GM12891 (cell line): ENCODE measurements around the gene AFAP1L2.

Experiments
- DNase-seq: peaks from one replicate; pipeline ENCODE4 v3.0.0; 2011; ENCODE audit warnings: low spot score; ENCODE audit not compliant: insufficient read length
- FAIRE-seq: peaks from 2 replicates; lab custom pipeline; 2011; peaks lifted over from hg19 to GRCh38; lab: Jason Lieb, UNC
- PAX5 ChIP-seq: IDR thresholded peaks from 2 replicates; pipeline ENCODE4 v1.6.1; 2011; ENCODE audit warnings: low read length, moderate library complexity, mild to moderate bottlenecking; ENCODE audit not compliant: insufficient read depth, severe bottlenecking
- POLR2A ChIP-seq: IDR thresholded peaks from 2 replicates; pipeline ENCODE4 v1.6.1; 2011; ENCODE audit warnings: low read depth, low read length, control low read depth
- POLR2AphosphoS5 ChIP-seq: IDR thresholded peaks from 2 replicates; pipeline ENCODE4 v1.6.1; 2011; ENCODE audit warnings: low read depth, low read length, control low read depth
- POU2F2 ChIP-seq: IDR thresholded peaks from 2 replicates; pipeline ENCODE4 v1.6.1; 2011; ENCODE audit warnings: low read depth, mild to moderate bottlenecking, control low read depth, low read length, moderate library complexity
- SPI1 ChIP-seq: IDR thresholded peaks from 2 replicates; pipeline ENCODE4 v1.6.1; 2011; ENCODE audit warnings: low read depth, low read length, control low read depth
- TAF1 ChIP-seq: IDR thresholded peaks from 2 replicates; pipeline ENCODE4 v1.6.1; 2011; ENCODE audit warnings: low read depth, low read length, control low read depth

The AFAP1L2 gene

GRCh38 chr10:114370199-114370598 lies 34.1 kb downstream of the AFAP1L2 start:
- no peak for DNase-seq
- no peak for FAIRE-seq

GRCh38 chr10:114368057-114368391 lies 36.3 kb downstream of the AFAP1L2 start:
- FAIRE-seq (no peak), DNase-seq (no peak)
- TF ChIP-seq POLR2AphosphoS5, result no peak
- no peak for TF ChIP-seq TAF1
- TF ChIP-seq POLR2A, result no peak

More at GRCh38 chr10:114370199-114370598, 34.1 kb downstream of the AFAP1L2 start:
- TF ChIP-seq PAX5, result no peak
- no peak for TF ChIP-seq TAF1
- TF ChIP-seq POLR2AphosphoS5, result no peak
- TF ChIP-seq POU2F2, result no peak
- TF ChIP-seq POLR2A, result no peak
- no peak for TF ChIP-seq SPI1

- DNase-seq, result no peak
- FAIRE-seq, result no peak
- TF ChIP-seq POLR2AphosphoS5, result no peak
- TF ChIP-seq POU2F2, result no peak
- TF ChIP-seq PAX5, result no peak
- no peak for TF ChIP-seq POLR2A
- no peak for TF ChIP-seq SPI1
- no peak for TF ChIP-seq TAF1
These were observed 36.8 kb downstream of the AFAP1L2 start for GRCh38 chr10:114367351-114368056.

DNA sequence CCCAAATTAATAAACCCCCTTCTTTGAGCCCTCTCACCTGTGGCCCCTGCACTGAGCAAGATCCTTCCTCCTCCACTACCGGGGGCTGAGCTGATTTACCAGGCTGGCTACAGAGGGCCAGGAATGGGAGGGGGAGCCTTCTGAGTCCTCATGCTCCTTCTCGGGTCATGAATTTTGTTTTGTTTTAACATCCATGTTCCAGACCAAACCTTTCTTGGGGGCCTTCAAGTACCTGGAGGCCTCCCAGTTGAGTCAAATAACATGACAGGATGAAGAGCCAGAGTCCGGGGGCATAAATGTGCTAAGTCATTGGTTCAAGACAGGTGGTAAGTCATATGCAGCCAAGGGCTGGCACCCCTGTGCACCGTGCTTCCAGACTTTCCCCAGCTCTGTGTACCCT lies 39.6 kb downstream of the AFAP1L2 start:
- TF ChIP-seq POLR2AphosphoS5, result no peak
- TF ChIP-seq PAX5, result no peak
- no peak for TF ChIP-seq TAF1
- TF ChIP-seq POLR2A, result no peak
- TF ChIP-seq SPI1, result no peak
- no peak for TF ChIP-seq POU2F2
- FAIRE-seq (no peak), DNase-seq (no peak)

- FAIRE-seq (no peak), DNase-seq (no peak)
- TF ChIP-seq POLR2AphosphoS5 (no peak), POU2F2 (no peak), POLR2A (no peak), PAX5 (no peak), TAF1 (no peak), SPI1 (no peak)
These were observed 40.4 kb downstream of the AFAP1L2 start for GRCh38 chr10:114363745-114364454.

GRCh38 chr10:114362826-114363355 lies 41.4 kb downstream of the AFAP1L2 start:
- TF ChIP-seq SPI1 (no peak), POLR2AphosphoS5 (no peak), TAF1 (no peak), POU2F2 (no peak), POLR2A (no peak), PAX5 (no peak)
- no peak for FAIRE-seq
- DNase-seq, result no peak

- TF ChIP-seq POLR2AphosphoS5 (no peak), PAX5 (no peak), POU2F2 (no peak), SPI1 (no peak), POLR2A (no peak), TAF1 (no peak)
These were observed 44.4 kb downstream of the AFAP1L2 start for GRCh38 chr10:114359953-114360345.

DNA sequence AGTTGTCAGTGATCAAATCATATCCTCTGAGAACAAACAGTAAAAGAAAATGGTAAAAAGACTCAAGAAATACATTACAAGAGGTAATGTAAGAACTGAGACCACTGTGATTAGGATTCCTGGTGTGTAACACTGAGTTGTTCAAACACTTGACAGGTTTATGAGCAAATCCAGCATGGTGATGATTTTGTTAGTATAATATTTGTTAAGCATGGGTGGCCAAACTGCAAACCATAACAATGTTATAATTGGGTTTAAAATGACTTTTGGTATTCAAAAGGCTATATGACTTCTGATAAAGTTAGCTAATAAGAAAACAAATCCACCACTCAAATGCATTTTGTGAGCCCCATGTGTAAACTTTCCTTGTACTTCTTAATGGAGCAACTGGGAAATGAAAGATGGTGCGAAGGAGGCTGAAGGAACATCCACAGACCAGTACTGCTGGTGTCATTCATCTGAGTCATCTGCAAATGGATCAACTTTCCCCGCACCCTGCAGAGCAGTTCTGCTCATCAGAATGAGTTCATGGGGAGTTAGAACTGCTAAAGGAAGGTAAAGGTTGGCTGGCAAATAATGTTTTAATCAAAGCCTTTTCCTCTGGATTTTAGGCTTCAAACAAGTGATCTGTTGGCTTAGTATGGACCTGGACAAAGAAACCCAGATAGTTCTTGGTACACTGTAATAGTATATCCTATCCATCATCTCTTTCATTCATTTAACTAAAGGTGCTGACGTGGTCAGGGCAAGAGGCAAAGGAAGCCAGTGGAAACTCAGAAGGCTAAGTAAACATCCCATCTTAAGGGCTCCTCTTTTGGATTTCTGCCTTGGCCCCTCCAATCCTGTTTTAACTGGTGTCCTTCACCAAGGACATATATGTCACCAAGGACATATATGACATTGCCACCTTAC lies 45.0 kb downstream of the AFAP1L2 start:
- DNase-seq, result no peak
- FAIRE-seq, result no peak
- TF ChIP-seq POLR2AphosphoS5, result no peak
- no peak for TF ChIP-seq TAF1
- no peak for TF ChIP-seq POLR2A
- TF ChIP-seq SPI1, result no peak
- no peak for TF ChIP-seq PAX5
- TF ChIP-seq POU2F2, result no peak

More at GRCh38 chr10:114359953-114360345, 44.4 kb downstream of the AFAP1L2 start:
- FAIRE-seq (no peak), DNase-seq (no peak)
